EL (cell line): ENCODE results near the gene PHLPP1.

Experiments used
- DNase-seq: peaks from one replicate; pipeline ENCODE4 v3.0.0-alpha.2; 2016

PHLPP1 gene

DNA sequence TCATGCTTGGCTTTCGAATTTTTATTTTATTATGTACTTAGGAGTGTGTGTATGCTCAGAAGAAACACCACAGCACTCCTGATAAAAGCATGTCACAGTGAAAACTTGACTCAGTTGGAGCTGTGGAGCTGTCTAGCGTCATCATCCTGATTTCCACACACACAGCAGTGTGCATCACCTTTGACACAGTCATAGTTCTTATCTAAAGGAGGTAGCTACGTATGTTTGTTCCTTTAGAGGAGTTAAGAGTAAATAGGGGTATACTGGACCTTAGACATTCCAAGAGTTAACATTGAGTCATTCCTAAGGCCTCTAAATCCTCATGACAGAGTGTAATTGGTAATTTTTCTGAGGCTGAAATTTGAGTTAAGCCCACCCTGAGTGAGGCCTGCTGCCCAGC lies 96.9 kb downstream of the PHLPP1 start:
- DNase-seq, result no peak

GRCh38 chr18:62812876-62813275 lies 97.5 kb downstream of the PHLPP1 start:
- no peak for DNase-seq

- DNase-seq, result no peak
Observed at GRCh38 chr18:62814132-62814759, 98.9 kb downstream of the PHLPP1 start.

GRCh38 chr18:62825382-62825781 lies 110.0 kb downstream of the PHLPP1 start:
- DNase-seq, result no peak

- no peak for DNase-seq
Observed at GRCh38 chr18:62827397-62827796, 112.1 kb downstream of the PHLPP1 start.

DNA sequence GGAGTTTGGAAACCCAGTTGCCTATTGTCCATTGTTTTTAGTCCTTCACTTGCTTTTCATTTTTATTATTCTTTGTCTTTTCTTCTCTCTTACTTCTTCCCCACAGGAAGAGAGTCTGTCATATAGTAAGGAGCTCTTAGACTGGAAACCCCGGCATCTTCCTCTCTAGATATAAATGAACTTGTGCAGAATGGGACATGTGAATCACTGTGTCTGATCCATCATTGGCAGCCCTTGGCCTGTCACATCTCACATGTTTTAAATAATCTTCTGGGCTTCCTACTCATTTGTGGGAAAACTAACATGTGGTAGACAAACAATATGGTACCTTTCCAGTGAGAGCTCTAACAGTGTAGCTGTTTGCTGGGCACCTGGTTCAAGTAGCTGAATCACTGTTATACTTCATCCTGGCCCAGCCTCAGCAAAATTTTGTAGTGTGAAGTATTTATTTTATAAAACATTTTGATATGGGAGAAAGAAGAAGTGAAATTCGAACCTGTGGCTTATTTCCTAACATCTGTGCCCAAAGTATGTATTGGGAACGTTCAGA lies 112.8 kb downstream of the PHLPP1 start:
- DNase-seq, result no peak

DNA sequence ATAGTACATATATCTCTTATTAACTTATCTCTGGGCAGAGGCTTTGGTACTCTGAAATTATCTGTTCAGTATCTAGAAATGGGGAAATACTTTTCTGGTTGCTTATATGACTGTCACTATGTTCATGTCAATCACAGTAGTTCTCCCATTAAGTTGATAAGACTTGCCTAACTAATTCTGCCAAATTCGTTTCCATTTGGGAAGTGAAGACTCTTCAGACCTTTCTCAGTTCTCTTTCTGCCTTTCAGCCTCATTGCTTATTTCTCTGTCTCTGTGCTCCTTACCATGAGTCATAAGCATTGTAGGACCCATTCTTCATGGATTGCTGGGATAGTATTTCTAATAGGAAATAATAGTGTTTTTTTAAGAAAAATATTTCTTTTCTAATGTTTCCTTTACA lies 113.5 kb downstream of the PHLPP1 start:
- peak; percentile 16 for DNase-seq

DNA sequence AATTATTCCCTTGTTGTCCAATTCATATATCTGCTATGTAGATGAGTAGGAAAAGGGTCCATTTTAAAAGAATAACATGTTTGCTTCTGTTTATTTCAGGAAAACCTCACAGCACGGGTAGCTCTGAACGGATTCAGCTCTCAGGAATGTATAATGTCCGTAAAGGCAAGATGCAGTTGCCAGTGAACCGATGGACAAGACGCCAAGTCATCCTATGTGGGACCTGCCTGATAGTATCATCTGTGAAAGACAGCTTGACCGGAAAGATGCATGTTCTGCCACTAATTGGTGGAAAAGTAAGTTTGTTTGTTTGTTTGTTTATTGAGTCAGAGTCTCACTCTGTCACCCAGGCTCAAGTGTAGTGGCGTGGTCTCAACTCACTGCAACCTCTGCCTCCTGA lies 114.6 kb downstream of the PHLPP1 start:
- peak; percentile 70 for DNase-seq

DNA sequence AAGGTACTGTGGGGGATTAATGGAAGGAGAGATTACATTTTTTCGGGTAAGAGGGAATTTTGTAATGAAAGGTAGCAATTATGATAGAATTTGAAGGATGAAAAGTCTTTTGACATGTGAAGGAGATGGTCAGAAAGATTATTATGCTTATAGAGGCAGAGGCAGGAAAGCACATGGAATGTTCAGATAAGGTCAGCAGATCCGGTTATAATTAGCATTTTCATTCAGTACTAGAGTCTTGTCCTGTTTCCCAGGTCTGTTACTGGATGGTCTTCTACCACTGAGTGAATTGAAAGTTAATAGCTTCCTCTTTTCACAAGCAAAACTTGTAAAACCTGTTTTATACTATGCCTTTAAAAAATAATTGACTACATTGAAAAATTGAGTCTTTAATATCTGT lies 116.9 kb downstream of the PHLPP1 start:
- DNase-seq, result no peak

GRCh38 chr18:62833494-62833893 lies 118.2 kb downstream of the PHLPP1 start:
- DNase-seq, result no peak

DNA sequence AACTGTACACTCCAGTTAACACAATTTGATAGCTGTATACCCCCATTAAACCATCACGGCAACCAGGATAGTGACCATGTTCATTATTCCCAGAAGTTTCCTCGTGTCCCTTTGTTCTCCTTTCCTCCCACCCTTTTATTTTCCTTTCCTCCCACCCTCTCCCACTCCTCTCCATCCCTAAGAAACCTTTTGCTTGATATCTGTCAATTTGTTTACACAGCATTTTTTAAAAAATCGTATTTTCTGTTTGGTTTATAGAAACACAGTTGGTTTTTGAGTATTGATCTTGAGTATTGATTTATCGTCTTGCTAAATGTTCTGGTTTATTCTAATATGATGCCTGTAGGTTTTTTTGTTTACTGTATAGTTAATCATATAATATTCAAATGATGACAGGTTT lies 119.4 kb downstream of the PHLPP1 start:
- DNase-seq, result no peak

DNA sequence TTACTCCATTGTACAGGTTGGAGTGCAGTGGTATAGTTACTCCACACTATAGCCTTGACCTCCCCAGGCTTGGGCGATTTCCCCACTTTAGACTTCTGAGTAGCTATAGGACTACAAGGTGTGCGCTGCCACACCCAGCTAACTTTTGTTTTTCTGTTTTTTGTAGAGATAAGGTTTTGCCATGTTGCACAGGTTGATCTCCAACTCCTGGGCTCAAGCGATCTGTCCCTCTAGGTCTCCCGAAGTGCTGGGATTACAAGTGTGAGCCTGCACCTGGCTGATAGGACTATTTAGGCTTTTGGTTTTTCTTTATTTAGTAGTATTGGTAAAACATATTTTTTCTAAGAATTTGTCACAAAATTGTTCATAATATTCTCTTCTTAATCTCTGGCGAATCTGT lies 121.7 kb downstream of the PHLPP1 start:
- no peak for DNase-seq

GRCh38 chr18:62838475-62839098 lies 123.2 kb downstream of the PHLPP1 start:
- DNase-seq, result no peak

- peak; percentile 12 for DNase-seq
Observed at GRCh38 chr18:62839874-62840713, 124.8 kb downstream of the PHLPP1 start.

- DNase-seq, result no peak
Observed at GRCh38 chr18:62841405-62841804, 126.1 kb downstream of the PHLPP1 start.

DNA sequence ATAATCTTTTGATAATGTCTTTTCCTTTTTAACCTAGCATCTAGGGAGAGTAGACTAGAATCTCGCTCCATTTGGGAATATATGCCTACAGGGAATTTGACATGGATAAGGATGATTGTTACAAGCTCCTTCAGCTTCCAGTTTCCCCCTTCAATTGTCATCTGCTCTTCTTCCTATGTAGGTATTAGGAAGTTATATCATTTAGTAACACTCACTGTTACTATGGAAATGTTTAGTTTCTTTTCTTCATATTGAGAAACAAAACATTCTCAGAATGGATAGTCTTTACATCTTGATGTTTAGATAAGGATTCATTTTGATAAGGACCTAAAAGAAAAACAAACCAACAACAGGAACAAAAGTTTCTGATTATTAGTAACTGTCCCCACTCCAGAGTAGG lies 127.6 kb downstream of the PHLPP1 start:
- no peak for DNase-seq

- no peak for DNase-seq
Observed at GRCh38 chr18:62844850-62845643, 129.7 kb downstream of the PHLPP1 start.

DNA sequence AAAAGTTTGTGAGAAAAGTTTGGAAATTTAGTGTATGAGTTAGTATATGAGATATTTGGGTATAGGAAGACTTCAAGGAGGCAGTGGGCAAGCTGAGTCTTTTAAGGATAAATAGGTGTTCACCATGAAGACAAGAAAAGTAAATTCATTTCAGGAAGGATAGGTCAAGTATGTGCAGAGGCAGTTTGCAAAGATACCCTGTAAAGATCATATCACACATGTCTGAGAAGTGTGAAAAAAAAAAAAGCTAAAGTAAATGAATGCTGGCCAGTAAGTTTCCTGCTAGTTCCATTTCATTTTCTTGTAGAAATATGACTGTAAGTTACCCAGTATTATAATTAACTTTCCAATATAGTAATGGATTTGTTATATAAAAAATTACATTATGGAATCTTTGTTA lies 131.0 kb downstream of the PHLPP1 start:
- no peak for DNase-seq

DNA sequence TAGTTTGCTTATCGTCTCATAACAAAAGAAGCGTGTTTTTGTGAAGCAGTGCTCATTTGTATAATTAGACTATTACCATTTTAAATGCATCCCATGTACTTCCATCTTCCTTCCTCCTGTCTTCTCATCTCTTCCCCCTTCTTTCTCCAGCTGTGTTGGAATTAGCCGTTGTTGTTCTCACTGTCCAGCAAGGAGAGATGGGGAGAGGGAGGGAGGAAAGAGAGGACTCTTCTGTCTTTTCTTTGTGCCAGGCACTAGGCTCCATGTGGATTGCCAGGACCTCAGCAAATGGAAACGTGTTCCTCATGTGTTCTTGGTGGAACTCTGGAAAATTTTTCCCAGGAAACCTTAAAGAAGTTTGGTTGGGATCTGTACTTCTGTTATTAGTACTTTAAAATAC lies 131.7 kb downstream of the PHLPP1 start:
- no peak for DNase-seq

DNA sequence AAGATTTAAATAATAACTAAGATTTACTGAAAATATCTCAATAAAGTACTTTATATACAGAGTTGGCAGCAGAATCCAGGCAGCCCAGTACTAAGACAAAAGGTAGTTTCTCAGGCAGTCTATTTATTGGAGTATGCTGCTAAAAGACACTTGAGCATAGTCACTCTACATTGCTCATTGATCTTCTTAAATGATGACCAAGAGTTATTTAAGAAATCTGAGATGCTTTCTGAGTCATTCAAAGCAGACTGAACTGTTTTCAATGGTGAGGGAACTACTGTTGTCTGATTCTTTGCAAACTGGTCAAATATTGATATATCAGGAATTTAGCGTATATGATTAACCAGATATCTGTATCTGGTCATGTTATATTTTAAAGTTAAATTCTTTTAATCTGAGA lies 133.6 kb downstream of the PHLPP1 start:
- DNase-seq, result no peak

- DNase-seq, result no peak
Observed at GRCh38 chr18:62850619-62851306, 135.4 kb downstream of the PHLPP1 start.

DNA sequence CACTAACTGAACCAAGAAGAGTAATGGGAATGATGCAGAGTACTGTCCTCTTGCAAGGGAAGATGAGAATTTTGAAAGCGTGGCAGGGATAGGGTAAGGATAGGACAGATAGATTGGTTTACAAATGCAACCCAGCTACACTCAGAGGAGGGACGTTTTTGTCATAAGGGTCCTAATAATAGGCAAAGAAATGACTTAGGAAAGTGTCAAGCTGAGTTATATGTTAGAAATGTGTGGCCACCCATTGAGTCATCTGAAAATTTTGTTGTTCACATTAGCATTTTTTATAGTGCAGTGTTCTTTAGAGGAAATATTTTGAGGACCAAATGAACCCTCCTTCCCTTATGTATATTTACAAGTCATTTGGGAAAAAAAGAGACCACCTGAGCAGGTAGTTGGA lies 137.5 kb downstream of the PHLPP1 start:
- DNase-seq, result peak; percentile 64
